ENCODE results near the gene FOXM1. TPM values are rescaled to one million over a fixed set of nuclear protein-coding genes. Genes with fewer than 3 reads are reported as not detected.

Gene FOXM1
- total RNA-seq, 1 donor from 2014 or later, result 17.6 TPM

Other genes with a start within 250 kb of the FOXM1 start
- 33.6 and 34.9 TPM in 2 replicates for gene FKBP4, start 82.2 kb downstream of the FOXM1 start, total RNA-seq
- 15.4 and 20.1 TPM in 2 replicates for gene ITFG2, start 64.5 kb downstream of the FOXM1 start, total RNA-seq
- gene NRIP2, start 42.1 kb downstream of the FOXM1 start, total RNA-seq, result not detected in 2 replicates
- gene TEX52, start 20.1 kb downstream of the FOXM1 start, total RNA-seq, result not detected in 2 replicates
- 23.1 and 27.2 TPM in 2 replicates for gene RHNO1, start within 50 bp of the FOXM1 start, total RNA-seq
- 18.5 and 24.0 TPM in 2 replicates for gene TULP3, start 13.7 kb upstream of the FOXM1 start, total RNA-seq
- 33.3 and 47.5 TPM in 2 replicates for gene TEAD4, start 82.2 kb upstream of the FOXM1 start, total RNA-seq
- 60.4 and 65.5 TPM in 2 replicates for gene TSPAN9, start 200.2 kb upstream of the FOXM1 start, total RNA-seq

All from glomerular endothelial cell (primary cell).